Nucleus accumbens (tissue), 56 donors: Measurements from ENCODE around the gene TMEM235.

Experiments
- DNase-seq, 56 donors: peaks; one replicate each; lab custom pipeline; 2025; lab: John Stamatoyannopoulos, UW

Gene TMEM235

DNA sequence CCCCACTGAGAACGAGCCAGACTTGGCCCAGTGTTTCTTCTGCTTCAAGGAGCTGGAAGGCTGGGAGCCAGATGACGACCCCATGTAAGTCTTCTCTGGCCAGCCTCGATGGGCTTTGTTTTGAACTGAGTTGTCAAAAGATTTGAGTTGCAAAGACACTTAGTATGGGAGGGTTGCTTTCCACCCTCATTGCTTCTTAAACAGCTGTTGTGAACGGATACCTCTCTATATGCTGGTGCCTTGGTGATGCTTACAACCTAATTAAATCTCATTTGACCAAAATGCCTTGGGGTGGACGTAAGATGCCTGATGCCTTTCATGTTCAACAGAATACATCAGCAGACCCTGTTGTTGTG is 16.7 kb upstream of the TMEM235 start:
- DNase-seq = no peak

DNA sequence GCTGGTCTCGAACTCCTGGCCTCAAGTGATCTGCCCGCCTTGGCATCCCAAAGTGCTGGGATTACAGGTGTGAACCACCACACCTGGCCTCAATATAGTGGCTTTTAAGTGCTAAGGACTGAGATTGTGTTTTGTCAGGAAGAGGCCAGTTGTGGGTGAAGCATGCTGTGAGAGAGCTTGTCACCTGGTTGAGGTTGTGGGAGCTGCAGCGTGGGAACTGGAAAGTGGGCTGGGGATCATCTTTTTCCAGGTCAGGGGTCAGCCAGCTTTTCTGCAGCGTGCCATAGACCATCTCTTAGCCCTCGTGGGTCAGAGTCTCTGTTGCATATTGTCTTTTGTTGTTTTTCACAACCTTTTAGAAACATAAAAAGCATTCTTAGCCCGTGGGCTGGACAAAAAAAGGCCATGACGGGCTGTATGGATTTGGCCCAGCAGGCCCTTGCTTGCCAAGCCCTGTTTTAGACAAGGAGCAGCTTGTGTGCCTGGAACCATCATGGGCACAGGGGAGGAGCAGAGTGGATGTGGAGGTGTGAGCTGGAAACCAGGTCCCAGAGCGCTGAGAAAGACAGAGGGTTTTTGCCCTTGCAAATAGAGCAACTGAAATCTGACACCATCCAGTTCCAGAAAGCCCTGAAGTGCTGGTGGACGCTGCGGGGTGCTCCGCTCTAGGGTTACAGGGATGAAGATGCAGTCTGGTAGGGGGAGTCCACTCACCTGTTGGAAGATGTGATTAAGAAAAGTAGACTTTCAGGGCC is 11.9 kb upstream of the TMEM235 start:
- DNase-seq = no peak

DNA sequence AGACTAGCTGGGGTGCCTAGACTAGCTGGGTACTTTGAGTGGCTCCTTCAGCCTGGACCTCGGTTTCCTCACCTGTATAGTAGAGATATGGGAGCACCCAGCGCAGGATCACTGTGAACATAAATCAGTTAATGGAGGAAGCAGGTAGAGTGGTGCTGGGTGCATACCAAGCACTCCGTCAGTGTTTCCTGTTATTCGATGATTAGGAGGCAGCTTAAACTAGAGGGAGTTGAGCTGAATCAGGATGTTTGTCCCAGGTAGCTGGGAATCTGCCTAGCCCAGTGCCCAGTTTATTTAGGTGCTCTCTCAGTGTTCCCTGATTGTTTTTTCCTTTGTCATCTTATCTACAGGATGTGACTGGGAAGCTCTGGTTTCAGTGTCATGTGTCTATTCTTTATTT is 8.4 kb upstream of the TMEM235 start:
- DNase-seq = no peak

- DNase-seq = no peak
These were observed 7.7 kb upstream of the TMEM235 start for GRCh38 chr17:78223765-78224164.

- peak in 28 of 56 donors; percentile 28 to 76 (median 57) for DNase-seq
These were observed 7.0 kb upstream of the TMEM235 start for GRCh38 chr17:78224231-78225087.

DNA sequence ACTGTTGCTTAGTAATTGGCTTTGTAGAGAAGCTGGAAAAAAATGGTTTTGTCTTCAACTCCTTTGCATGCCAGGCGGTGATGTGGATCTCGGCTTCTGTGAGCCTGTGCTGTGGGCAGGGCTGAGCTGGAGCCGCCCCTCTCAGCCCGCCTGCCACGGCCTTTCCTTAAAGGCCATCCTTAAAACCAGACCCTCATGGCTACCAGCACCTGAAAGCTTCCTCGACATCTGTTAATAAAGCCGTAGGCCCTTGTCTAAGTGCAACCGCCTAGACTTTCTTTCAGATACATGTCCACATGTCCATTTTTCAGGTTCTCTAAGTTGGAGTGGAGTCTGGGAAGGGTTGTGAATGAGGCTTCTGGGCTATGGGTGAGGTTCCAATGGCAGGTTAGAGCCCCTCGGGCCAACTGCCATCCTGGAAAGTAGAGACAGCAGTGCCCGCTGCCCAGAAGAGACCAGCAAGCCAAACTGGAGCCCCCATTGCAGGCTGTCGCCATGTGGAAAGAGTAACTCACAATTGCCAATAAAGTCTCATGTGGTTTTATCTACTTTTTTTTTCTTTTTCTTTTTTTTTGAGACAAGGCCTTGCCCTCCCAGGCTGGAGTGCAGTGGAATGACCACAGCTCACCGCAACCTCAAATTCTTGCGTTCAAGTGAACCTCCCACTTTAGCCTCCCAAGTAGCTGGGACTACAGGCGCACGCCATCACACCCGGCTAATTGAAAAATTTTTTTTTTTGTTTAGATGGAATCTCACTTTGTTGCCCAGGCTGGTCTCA is 6.2 kb upstream of the TMEM235 start:
- DNase-seq = peak in 8 of 56 donors; percentile 11 to 49 (median 24)

GRCh38 chr17:78226055-78226758 is 5.2 kb upstream of the TMEM235 start:
- DNase-seq = no peak

DNA sequence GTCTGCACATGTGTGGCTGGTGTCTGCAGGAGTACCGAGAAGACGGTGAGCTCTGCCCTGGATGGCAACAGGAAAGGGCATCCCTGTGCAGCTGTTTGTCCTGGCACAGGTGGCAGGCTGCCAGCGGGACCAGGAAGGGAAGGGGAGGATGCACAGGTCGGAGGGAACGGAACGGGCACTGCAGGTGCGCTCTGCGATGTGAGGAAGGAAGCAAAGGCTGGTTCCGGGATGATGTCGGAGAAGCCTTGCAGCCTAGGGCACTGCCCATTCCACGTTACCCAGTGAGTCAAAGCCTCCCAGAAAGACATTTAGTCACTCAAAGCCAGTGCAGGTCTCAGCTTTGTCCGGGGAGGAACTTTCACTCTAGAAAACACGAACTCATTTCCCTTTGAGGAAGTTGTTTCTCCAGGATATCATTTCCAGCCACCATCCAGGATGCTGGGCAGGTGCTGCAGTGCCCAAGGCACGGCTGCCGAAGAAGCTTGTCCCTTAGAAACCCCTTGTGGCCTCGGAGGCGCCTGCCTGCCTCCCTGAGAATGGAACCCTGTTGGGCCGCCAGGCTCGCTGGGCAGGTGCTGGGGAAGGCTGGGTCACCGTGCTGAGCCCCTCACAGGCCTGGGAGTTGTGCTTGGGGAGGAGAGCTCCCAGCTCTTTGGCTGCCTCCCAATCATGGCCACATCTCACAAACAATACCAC is 4.5 kb upstream of the TMEM235 start:
- DNase-seq = peak in 1 of 56 donors; percentile 15

GRCh38 chr17:78227455-78227916 is 3.9 kb upstream of the TMEM235 start:
- peak in 41 of 56 donors; percentile 8 to 78 (median 47) for DNase-seq

- no peak for DNase-seq
These were observed 3.3 kb upstream of the TMEM235 start for GRCh38 chr17:78228176-78228575.

DNA sequence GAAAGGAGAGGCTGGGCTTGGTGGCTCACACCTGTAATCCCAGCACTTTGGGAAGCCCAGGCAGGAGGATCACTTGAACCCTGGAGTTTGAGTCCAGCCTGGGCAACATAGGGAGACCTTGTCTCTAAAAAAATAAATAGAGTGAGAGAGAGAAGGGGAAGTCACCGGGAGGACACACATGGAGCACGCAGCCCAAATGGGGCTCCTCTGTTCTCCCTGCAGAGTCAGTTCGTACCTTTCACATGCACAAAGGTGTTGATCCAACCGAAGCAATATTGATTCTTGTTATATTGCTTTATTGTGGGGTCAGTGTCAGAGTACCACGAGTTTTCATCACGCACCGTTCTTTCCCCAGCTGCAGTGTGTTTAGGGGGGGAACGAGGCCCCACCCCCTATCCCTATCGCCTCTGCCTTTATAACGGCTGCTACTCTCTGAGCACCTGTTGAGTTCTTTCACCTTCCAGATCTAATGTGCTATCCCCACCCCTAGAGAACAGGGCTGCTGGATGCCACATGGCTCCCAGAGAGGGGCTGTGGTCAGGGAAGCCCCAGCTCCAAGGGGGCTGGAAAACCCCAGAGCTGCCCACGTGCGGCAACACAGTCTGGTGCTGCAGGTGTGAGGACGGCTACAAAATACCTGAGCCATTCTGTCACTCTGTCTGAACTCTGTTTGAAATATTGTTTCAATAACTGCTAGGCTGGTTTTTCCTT is 1.0 kb upstream of the TMEM235 start:
- no peak for DNase-seq

- peak in 5 of 56 donors; percentile 33 to 53 (median 49) for DNase-seq
These were observed 794 bp downstream of the TMEM235 start for GRCh38 chr17:78231991-78232858.

DNA sequence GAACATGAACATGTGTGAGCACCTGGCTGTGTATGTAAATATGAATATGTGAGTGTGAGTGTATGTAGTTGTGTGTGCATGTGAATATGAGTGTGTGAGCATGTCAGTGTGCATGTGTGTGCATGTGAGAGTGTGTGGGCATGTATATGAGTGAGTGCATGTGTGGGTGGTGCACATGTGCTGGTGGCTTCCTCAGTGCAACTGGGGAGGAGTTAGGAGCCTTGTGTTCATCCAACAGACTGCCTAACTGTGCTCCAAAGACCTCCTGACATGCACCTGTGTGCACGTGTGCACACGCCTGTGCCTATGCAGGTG is 1.4 kb downstream of the TMEM235 start:
- DNase-seq = peak in 12 of 56 donors; percentile 18 to 53 (median 37)

DNA sequence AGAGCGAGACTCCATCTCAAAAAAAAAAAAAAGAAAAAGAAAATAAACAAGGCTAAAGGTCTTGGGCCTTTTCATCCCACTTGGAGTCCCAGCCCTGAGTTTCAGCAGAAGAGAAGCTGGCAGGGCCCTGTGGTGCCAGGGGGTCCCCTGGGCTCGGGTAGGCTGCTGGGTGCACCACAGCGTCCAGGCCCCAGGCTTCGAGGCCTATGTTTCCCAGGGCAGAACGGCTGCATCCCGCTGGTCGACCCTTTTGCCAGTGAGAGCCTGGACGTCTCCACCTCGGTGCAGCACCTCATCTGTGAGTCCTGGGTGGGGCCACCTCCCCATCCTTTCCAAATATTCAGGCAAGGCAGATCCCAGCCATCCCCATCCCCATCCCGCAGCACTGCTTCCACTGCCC is 2.2 kb downstream of the TMEM235 start:
- DNase-seq = no peak

DNA sequence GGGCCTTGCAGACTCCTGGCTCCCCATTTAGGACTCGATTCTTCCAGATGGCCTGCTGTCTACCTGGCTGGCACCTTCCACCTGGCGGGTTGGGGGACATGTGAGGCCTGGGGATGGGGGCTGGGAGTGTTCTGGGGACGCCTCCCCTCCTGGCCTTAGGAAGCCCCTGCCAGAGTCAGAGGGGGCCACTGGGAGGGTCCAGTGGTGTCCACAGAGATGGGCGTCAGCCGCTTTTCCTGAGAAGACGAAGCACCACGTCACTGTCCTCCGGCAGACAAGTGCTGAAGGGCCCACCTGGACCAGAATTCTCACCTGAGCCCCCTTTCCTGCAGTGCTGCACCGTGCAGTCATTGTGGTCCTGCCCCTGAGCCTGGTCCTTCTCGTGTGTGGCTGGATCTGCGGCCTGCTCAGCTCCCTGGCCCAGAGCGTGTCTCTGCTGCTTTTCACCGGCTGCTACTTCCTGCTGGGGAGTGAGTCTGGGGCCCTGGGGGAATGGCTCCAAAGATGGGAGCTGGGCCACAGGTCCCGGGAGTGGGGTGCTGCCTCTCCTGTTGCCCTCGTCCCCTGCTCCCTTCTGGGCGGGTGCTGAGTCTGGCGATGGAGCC is 2.9 kb downstream of the TMEM235 start:
- peak in 1 of 56 donors; percentile 37 for DNase-seq

- DNase-seq = peak in 43 of 56 donors; percentile 10 to 84 (median 54)
These were observed 3.6 kb downstream of the TMEM235 start for GRCh38 chr17:78235022-78235421.

DNA sequence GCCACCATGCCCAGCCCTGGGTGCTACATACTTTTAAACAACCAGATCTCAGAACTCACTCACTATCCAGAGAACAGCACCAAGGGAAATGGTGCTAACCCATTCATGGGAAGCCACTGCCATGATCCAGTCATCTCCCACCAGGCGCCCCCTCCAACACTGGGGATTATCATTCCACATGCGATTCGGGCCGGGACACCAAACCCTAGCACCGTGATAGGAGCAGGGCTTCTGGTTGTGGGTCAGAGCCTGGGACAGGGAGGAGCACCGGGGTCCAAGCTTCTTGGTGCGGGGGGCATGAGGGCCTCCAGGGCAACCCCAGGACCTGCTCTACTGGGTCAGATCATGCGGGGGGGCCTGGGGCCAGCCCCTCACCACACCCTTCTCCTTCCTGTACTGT is 4.5 kb downstream of the TMEM235 start:
- DNase-seq = no peak
